Progenitor cell of endocrine pancreas (in vitro differentiated cells): Measurements from ENCODE around the gene KCTD21. TPM values are rescaled to one million over a fixed set of nuclear protein-coding genes. Genes with fewer than 3 reads are reported as not detected.

ENCODE experiments used
- DNase-seq: peaks from one replicate; pipeline ENCODE4 v3.0.0; 2021; ENCODE audit warnings: low spot score; ENCODE audit not compliant: unreplicated experiment
- H3K27ac Mint-ChIP-seq: 2 replicates; pipeline ENCODE4 v1.8.0; 2021; ENCODE audit warnings: mild to moderate bottlenecking, moderate library complexity, mixed read lengths
- H3K27me3 Mint-ChIP-seq: 2 replicates; pipeline ENCODE4 v1.8.0; 2021; ENCODE audit warnings: mixed read lengths
- H3K36me3 Mint-ChIP-seq: 2 replicates; pipeline ENCODE4 v1.8.0; 2022; ENCODE audit warnings: mixed read lengths; ENCODE audit not compliant: insufficient read depth
- H3K4me1 Mint-ChIP-seq: 2 replicates; pipeline ENCODE4 v1.8.0; 2021; ENCODE audit warnings: low read depth, mixed read lengths
- H3K4me3 Mint-ChIP-seq: 2 replicates; pipeline ENCODE4 v1.8.0; 2021; ENCODE audit warnings: low read depth, mild to moderate bottlenecking, moderate library complexity, mixed read lengths
- H3K9me3 Mint-ChIP-seq: 2 replicates; pipeline ENCODE4 v1.8.0; 2021; ENCODE audit warnings: low read depth, mixed read lengths
- CTCF ChIP-seq: fragments of 200-600 bp; sonication (generic); IDR thresholded peaks from one replicate; pipeline ENCODE4 v1.5.0; 2021; ENCODE audit warnings: antibody characterized with exemption, mild to moderate bottlenecking; ENCODE audit not compliant: unreplicated experiment
- total RNA-seq: library from RNA; stranded (reverse); gene quantifications from 2 replicates; pipeline ENCODE4 v1.2.1, GENCODE V29; 2021

KCTD21 gene
- total RNA-seq, 1 donor from 2014 or later: 7.4 TPM

GRCh38 chr11:78168539-78169477 is 19.6 kb downstream of the KCTD21 start:
- TF ChIP-seq CTCF: no peak
- no peak overlapping the region for H3K27ac Mint-ChIP-seq
- DNase-seq: no peak
- H3K9me3 Mint-ChIP-seq: no peaks in the 10 kb centered on the region
- peaks cover 10% of the 10 kb centered on the region for H3K4me1 Mint-ChIP-seq
- H3K27me3 Mint-ChIP-seq: no peaks in the 10 kb centered on the region
- peaks cover 8% of the 10 kb centered on the region for H3K36me3 Mint-ChIP-seq
- H3K4me3 Mint-ChIP-seq: no peak overlapping the region

GRCh38 chr11:78166855-78167469 is 21.5 kb downstream of the KCTD21 start:
- Mint-ChIP-seq H3K9me3 (no peaks in the 10 kb centered on the region), H3K27me3 (no peaks in the 10 kb centered on the region), H3K4me1 (peaks cover 10% of the 10 kb centered on the region), H3K4me3 (no peak overlapping the region), H3K27ac (no peak overlapping the region), H3K36me3 (no peaks in the 10 kb centered on the region)
- TF ChIP-seq CTCF: no peak
- no peak for DNase-seq

GRCh38 chr11:78164471-78164870 is 24.0 kb downstream of the KCTD21 start:
- no peak for DNase-seq
- Mint-ChIP-seq H3K4me1 (peaks cover 10% of the 10 kb centered on the region), H3K4me3 (no peak overlapping the region), H3K27ac (no peak overlapping the region), H3K27me3 (no peaks in the 10 kb centered on the region), H3K9me3 (no peaks in the 10 kb centered on the region), H3K36me3 (no peaks in the 10 kb centered on the region)
- no peak for TF ChIP-seq CTCF

GRCh38 chr11:78163828-78164227 is 24.6 kb downstream of the KCTD21 start:
- no peak overlapping the region for H3K4me3 Mint-ChIP-seq
- H3K4me1 Mint-ChIP-seq: peaks cover 11% of the 10 kb centered on the region
- no peaks in the 10 kb centered on the region for H3K27me3 Mint-ChIP-seq
- no peaks in the 10 kb centered on the region for H3K36me3 Mint-ChIP-seq
- no peak for DNase-seq
- no peak overlapping the region for H3K27ac Mint-ChIP-seq
- no peaks in the 10 kb centered on the region for H3K9me3 Mint-ChIP-seq
- TF ChIP-seq CTCF: no peak

- H3K36me3 Mint-ChIP-seq: no peaks in the 10 kb centered on the region
- TF ChIP-seq CTCF: no peak
- DNase-seq: no peak
- no peaks in the 10 kb centered on the region for H3K27me3 Mint-ChIP-seq
- H3K9me3 Mint-ChIP-seq: no peaks in the 10 kb centered on the region
- no peak overlapping the region for H3K27ac Mint-ChIP-seq
- H3K4me1 Mint-ChIP-seq: peaks cover 9% of the 10 kb centered on the region
- H3K4me3 Mint-ChIP-seq: no peak overlapping the region
These were observed 26.5 kb downstream of the KCTD21 start for GRCh38 chr11:78161962-78162371.
